Fibroblast of mammary gland (primary cell): Measurements from ENCODE around the gene C6orf163.

Experiments
- DNase-seq: peaks from one replicate; pipeline ENCODE4 v3.0.0-alpha.2; 2010; ENCODE audit warnings: low read depth
- H3K4me3 ChIP-seq: 2 replicates; pipeline ENCODE4 v1.5.1; 2011; ENCODE audit warnings: low read depth, mild to moderate bottlenecking, low read length, moderate library complexity; ENCODE audit not compliant: control insufficient read depth
- TF ChIP-seq, protein P1 (sequence below): conservative IDR thresholded peaks from 2 replicates; pipeline ENCODE4 v1.5.1; 2011; ENCODE audit warnings: low read depth, low read length, inconsistent platforms; ENCODE audit not compliant: control insufficient read depth, insufficient read depth

C6orf163 gene

DNA sequence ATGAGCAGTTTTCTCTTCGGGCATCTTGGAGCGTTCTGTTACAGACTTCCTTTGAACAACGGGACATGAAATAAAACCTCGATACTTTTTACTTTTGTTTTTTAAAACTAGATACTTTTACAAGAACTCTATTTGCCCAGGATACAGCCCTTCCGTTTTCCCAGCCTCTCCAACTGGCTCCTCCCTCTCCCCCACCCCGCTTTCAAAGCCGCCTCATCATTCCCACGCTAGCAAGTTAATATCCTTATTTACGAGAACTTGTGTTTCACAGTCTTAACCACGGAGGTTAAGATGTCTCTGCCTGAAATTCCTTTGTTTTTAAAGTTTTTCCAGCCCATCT is 62.9 kb downstream of the C6orf163 start:
- peak; percentile 41 for DNase-seq

DNA sequence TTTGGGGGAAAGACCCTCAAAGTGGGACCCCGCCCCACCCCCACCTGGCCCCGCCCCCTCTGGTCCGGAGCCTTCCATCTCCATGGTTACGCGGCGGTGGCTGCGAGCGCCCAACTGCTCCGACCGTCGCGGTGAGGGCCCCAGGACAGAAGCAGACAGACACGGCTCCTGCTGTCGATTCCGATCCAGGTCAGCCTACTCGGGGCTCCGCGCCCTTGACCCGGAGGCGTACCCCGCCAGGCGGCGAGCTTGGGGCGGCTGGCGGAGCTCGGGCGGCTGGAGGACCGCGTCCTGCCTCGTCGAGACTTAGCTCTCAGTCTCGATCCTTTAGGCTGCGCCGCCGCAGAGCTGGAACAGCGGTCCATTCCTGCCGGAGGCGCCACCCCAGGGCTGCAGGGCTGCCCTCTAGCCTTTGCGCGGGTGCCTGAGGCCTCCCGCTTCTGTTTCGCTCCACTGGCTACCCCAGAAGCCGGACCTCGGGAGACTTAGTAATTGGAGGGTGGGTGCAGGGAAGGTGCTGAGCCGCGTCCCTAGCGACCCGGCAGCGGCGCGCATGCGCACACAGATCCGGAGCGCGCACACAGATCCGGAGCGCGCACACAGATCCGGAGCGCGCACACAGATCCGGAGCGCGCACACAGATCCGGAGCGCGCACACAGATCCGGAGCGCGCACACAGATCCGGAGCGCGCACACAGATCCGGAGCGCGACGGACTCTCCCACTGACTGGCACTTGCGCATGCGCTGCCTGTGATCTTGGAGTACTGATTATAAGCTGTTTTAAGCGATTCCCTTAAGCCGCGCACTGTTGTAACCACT is 63.5 kb downstream of the C6orf163 start, which contains the start of gene CFAP206:
TSS of gene CFAP206 (plus strand) at position 72 of the 820 bp plus-strand sequence. CDS start 1,868 bp downstream, outside the sequence.
- peak; percentile 82 for DNase-seq
- TF ChIP-seq, protein P1, sequence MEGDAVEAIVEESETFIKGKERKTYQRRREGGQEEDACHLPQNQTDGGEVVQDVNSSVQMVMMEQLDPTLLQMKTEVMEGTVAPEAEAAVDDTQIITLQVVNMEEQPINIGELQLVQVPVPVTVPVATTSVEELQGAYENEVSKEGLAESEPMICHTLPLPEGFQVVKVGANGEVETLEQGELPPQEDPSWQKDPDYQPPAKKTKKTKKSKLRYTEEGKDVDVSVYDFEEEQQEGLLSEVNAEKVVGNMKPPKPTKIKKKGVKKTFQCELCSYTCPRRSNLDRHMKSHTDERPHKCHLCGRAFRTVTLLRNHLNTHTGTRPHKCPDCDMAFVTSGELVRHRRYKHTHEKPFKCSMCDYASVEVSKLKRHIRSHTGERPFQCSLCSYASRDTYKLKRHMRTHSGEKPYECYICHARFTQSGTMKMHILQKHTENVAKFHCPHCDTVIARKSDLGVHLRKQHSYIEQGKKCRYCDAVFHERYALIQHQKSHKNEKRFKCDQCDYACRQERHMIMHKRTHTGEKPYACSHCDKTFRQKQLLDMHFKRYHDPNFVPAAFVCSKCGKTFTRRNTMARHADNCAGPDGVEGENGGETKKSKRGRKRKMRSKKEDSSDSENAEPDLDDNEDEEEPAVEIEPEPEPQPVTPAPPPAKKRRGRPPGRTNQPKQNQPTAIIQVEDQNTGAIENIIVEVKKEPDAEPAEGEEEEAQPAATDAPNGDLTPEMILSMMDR, result no peak
- peak within 1 kb of the TSS; percentile 85 for H3K4me3 ChIP-seq

More for the DNA sequence above, 62.9 kb downstream of the C6orf163 start:
- TF ChIP-seq, protein P1, result no peak
- peak overlapping the region; percentile 85 for H3K4me3 ChIP-seq

GRCh38 chr6:87408721-87409155 is 64.1 kb downstream of the C6orf163 start:
- H3K4me3 ChIP-seq, result peak overlapping the region; percentile 85
- no peak for DNase-seq
- TF ChIP-seq, protein P1, result no peak
